Stimulated activated CD8-positive, alpha-beta memory T cell treated with anti-CD3 and anti-CD28 coated beads, Interleukin-7, amount 100 ng/mL, for 48 hours (primary cell): ENCODE data around the gene FXYD7.

Experiments
- DNase-seq, 2 donors: peaks; one replicate each; pipeline ENCODE4 v3.0.0-alpha.2; 2020; ENCODE audit warnings: low read depth in 1 of 2; ENCODE audit errors: extremely low read depth in 1 of 2

Gene FXYD7

GRCh38 chr19:35162471-35163326 lies 19.6 kb downstream of the FXYD7 start:
- DNase-seq = no peak

- DNase-seq = no peak
These were observed 21.4 kb downstream of the FXYD7 start for GRCh38 chr19:35164418-35164817.

- DNase-seq = no peak
These were observed 22.4 kb downstream of the FXYD7 start for GRCh38 chr19:35165200-35166058.

- DNase-seq = no peak
These were observed 23.3 kb downstream of the FXYD7 start for GRCh38 chr19:35166100-35167063.

GRCh38 chr19:35167251-35168119 lies 24.4 kb downstream of the FXYD7 start:
- DNase-seq = no peak

GRCh38 chr19:35168196-35168595 lies 25.1 kb downstream of the FXYD7 start:
- DNase-seq = no peak

- DNase-seq = no peak
These were observed 26.4 kb downstream of the FXYD7 start for GRCh38 chr19:35169221-35169995.

- DNase-seq = no peak
These were observed 27.5 kb downstream of the FXYD7 start for GRCh38 chr19:35170359-35171061.

- DNase-seq = no peak
These were observed 28.7 kb downstream of the FXYD7 start for GRCh38 chr19:35171730-35172129.

GRCh38 chr19:35174226-35174625 lies 31.2 kb downstream of the FXYD7 start:
- DNase-seq = no peak

- DNase-seq = no peak
These were observed 33.1 kb downstream of the FXYD7 start for GRCh38 chr19:35176181-35176570.

- DNase-seq = no peak
These were observed 34.6 kb downstream of the FXYD7 start for GRCh38 chr19:35177377-35178274.

- no peak for DNase-seq
These were observed 35.6 kb downstream of the FXYD7 start for GRCh38 chr19:35178701-35179100.

GRCh38 chr19:35179830-35180229 lies 36.8 kb downstream of the FXYD7 start:
- DNase-seq = no peak

GRCh38 chr19:35181387-35181786 lies 38.3 kb downstream of the FXYD7 start:
- DNase-seq = no peak

GRCh38 chr19:35184267-35184666 lies 41.2 kb downstream of the FXYD7 start:
- no peak for DNase-seq

GRCh38 chr19:35184884-35185283 lies 41.8 kb downstream of the FXYD7 start:
- DNase-seq = no peak
